Cardiac fibroblast (primary cell): Measurements from ENCODE around the gene CNTN5.

ENCODE experiments used
- DNase-seq, 2 donors: peaks; one replicate each; pipeline versions ENCODE4 v3.0.0 to v3.0.0-alpha.2; 2010; ENCODE audit warnings: low read depth in 2 of 2
- H3K4me3 ChIP-seq, 2 donors: replicated peaks in 1 of 2; 1 replicate in 1 of 2; 2 replicates in 1 of 2; pipeline ENCODE4 v1.5.1; 2011; ENCODE audit warnings: low read depth in 2 of 2, low read length in 2 of 2, mild to moderate bottlenecking in 2 of 2, moderate library complexity in 1 of 2
- TF ChIP-seq, protein P1 (sequence below): IDR thresholded peaks from one replicate; pipeline ENCODE4 v1.5.1; 2011; ENCODE audit warnings: low read depth, mild to moderate bottlenecking, low read length, inconsistent platforms

CNTN5 gene

DNA sequence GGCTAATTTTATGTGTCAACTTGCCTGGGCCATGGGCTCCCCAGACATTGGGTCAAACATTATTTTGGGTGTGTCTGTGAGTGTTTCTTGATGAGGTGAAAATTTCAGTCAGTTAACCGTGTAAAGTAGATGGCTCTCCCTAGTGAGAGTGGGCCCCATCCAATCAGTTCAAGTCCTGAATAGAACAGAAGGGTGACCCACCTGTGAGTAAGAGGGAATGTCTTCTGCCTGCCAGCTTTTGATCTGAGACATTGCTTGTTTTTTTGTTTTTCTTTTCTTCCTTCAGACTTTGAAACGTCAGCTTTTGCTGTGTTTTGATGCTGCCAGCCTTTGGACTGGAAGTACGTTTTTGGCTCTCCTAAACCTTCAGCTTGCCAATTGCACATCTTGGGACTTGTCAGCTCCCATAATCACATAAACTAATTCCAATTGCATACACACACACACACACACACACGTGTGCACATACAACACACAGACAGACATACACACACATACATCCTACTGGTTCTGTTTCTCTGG, 300.1 kb downstream of the CNTN5 start:
- DNase-seq: peak; percentile 14 to 54
- H3K4me3 ChIP-seq: no peak overlapping the region
- TF ChIP-seq, protein P1, sequence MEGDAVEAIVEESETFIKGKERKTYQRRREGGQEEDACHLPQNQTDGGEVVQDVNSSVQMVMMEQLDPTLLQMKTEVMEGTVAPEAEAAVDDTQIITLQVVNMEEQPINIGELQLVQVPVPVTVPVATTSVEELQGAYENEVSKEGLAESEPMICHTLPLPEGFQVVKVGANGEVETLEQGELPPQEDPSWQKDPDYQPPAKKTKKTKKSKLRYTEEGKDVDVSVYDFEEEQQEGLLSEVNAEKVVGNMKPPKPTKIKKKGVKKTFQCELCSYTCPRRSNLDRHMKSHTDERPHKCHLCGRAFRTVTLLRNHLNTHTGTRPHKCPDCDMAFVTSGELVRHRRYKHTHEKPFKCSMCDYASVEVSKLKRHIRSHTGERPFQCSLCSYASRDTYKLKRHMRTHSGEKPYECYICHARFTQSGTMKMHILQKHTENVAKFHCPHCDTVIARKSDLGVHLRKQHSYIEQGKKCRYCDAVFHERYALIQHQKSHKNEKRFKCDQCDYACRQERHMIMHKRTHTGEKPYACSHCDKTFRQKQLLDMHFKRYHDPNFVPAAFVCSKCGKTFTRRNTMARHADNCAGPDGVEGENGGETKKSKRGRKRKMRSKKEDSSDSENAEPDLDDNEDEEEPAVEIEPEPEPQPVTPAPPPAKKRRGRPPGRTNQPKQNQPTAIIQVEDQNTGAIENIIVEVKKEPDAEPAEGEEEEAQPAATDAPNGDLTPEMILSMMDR: no peak

DNA sequence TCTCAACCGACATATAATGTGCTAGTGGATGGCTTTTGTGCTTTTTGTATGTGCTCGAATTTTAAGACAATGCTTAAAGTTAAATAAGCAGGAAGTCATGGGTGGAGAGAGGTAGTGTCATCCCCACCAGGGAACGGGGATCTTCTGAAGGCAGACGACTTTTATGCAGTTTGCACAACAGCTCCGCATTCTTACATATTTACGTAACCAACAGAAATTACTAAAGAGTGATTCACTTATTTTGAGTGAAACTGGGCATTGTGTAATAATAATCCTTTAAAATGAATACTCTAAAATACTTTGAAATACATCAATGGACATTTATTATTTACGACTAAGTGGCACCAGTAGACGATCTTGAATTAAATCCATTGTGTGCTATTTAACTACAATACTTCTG, 305.1 kb downstream of the CNTN5 start:
- H3K4me3 ChIP-seq: no peak overlapping the region
- TF ChIP-seq, protein P1: no peak
- peak; percentile 89 to 97 for DNase-seq

- no peak for DNase-seq
- TF ChIP-seq, protein P1: no peak
- H3K4me3 ChIP-seq: no peak overlapping the region
These were observed 306.3 kb downstream of the CNTN5 start for GRCh38 chr11:99327066-99327465.

GRCh38 chr11:99327527-99327926, 306.8 kb downstream of the CNTN5 start:
- TF ChIP-seq, protein P1: no peak
- H3K4me3 ChIP-seq: no peak overlapping the region
- DNase-seq: no peak

DNA sequence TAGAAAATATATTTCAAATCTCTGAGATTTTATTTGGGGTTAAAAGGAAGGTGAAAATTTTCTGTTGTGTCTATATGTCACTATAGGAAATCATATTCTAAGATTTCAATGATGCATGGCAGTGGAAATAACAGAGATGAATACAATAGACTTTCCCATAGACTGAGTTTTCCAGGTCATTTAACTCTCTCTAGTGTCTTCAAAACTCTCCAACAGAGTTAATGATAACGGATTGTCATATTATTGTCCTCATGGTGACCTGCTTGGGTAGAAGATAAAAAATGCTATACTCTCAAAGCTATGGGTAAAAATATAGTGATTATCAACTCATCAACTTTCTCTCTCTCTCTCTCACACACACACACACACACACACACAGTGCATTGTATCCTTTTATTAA, 312.9 kb downstream of the CNTN5 start:
- DNase-seq: no peak
- no peak overlapping the region for H3K4me3 ChIP-seq
- TF ChIP-seq, protein P1: no peak

GRCh38 chr11:99343117-99343516, 322.4 kb downstream of the CNTN5 start:
- TF ChIP-seq, protein P1: no peak

GRCh38 chr11:99349151-99349673, 328.5 kb downstream of the CNTN5 start:
- TF ChIP-seq, protein P1: no peak
- no peak overlapping the region for H3K4me3 ChIP-seq
- DNase-seq: peak in 1 of 2 donors; percentile 34

More at GRCh38 chr11:99343117-99343516, 322.4 kb downstream of the CNTN5 start:
- H3K4me3 ChIP-seq: no peak overlapping the region
- DNase-seq: no peak
